SKM-1 treated with dmso at 0.1 percent for 144 hours (cell line): ENCODE results near the gene FAM13C.
A peak's percentile ranks its signal among the peaks of the same experiment; 100 is the strongest.

Experiments used
- DNase-seq: peaks from one replicate; lab custom pipeline; 2025; ENCODE audit not compliant: unreplicated experiment; lab: John Stamatoyannopoulos, UW

FAM13C gene

DNA sequence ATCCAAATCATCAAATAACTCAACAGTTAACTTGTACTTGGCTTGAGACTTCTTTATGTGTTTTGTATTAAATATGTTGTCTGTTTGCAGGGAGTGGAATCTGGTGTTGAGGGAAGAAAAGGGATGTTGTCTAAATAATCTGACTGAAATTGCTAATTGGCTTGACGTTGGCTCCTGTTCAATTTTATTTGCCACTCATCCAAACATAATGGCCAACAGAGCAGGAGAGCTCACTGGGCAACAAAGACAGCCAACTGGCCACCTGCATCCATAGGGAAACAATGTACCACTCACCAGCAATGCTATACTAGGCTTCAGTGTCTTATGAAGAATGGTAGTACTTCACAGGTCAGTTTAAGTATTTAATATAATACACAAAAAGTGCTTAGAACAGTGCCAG lies 80.5 kb downstream of the FAM13C start:
- DNase-seq, result no peak

DNA sequence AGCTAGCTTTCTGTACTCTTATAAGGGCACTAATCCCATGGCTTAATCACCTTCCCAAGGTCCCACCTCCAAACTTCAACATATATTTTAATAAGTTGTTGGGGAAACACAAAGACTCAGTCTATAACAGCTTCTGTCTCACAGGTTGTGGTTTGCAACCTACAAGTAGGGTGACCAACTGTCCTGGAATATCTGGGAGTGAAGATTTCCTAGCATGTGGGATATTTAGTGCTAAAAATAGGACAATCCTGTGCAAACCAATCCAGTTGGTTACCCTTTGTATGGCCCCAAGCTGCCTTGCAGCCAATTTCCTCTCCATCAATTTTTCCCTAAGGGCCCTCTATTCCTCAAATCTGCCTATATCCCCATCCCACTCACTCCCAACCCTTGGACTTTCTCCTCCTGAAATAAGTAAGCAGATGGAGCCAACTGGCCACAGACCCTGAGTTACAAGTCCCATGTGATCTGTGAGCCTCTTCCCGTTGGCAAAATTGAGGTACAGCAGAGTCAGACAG lies 82.3 kb downstream of the FAM13C start:
- no peak for DNase-seq

GRCh38 chr10:59279476-59279875 lies 82.9 kb downstream of the FAM13C start:
- DNase-seq, result no peak

DNA sequence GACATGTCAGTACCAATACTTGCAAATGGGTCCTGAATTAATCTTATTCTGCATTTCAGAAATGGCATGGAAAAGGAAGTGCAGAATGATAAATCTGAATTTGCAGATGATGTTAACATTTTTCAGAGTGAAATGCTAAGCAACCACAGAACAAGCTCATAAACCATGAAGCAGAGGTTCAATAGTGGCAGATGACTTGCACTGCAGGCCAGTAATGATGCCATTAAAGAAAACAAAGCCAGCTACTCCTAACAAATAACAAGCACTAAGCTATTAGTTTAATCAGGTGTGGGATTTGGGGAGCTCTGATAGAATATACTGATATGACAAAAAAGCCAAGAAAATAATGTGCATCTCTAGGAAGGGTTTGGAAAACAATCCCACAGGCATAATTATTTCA lies 85.4 kb downstream of the FAM13C start:
- no peak for DNase-seq

DNA sequence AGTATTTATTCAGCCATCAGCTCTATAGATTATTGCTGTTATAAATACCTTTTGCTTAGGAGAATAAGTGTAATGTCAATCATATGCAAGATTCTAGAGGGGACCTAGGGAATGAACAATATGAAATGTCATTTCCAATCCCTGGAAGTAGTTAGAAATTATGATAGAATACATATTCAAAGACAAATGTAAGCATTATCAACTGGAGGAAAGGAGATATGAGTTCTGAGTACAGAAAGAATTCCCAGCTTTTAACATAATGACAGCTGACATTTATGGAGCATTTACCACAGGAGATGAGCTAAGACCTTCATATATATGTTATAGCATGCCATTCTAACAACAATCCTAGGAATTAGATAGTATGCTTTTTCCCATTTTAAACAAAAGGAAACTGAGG lies 86.2 kb downstream of the FAM13C start:
- no peak for DNase-seq

GRCh38 chr10:59273445-59273844 lies 88.9 kb downstream of the FAM13C start:
- DNase-seq, result no peak

DNA sequence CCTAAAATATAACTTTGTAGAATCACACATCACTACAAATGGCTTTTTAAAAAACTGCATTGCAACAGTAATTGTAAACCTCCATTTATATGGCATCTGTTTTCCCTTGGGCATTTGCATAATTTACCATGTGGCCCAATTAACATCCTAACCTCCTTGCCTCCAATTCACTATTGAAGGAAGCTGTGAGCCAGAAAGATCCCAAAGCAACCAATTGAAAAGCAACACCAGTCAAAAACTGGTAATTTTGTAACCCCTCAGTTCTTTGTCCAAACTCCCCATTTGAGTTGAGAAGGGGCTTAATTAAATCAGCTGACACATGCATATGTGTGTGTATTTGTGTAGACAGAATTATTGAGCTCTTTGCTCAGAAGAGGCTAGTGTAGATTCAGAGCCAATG lies 90.3 kb downstream of the FAM13C start:
- DNase-seq, result no peak

GRCh38 chr10:59271160-59271559 lies 91.2 kb downstream of the FAM13C start:
- DNase-seq, result no peak

DNA sequence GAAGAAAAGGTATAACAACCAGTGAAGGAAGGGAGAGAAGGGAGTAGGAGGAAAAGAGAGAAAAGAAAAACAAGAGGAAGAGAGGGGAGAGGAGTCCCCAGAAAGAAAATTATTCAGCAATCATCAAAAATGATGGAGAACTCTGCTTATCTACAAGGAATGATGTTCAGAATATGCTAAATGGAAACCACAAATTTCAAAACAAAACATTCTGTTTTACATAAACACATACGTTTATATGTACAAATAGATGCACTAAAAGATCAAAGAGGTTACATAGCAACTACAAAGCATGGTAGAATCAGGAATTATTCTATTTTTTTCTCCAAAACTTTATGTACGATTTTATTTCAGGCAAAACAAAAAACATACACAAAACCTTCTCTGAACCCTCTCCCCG lies 91.9 kb downstream of the FAM13C start:
- DNase-seq, result no peak

DNA sequence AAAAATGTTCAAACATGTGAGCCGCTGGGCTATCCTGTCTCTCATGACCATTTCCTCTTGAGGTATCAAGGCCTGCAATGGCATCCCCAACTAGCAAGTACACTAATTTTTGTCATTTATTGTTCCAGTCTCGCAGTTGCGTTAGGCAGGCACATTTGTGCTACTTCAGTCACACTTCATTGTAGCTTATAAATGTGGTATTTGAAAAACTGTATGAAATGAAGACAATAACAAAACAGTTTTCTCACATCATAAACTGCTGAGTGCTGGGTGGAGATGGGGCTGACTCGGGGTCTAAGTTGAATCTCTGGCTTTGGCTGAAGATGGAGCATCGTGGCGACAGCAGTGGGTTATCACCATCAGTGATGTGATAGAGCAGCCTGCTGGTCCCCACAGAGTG lies 92.7 kb downstream of the FAM13C start:
- no peak for DNase-seq

DNA sequence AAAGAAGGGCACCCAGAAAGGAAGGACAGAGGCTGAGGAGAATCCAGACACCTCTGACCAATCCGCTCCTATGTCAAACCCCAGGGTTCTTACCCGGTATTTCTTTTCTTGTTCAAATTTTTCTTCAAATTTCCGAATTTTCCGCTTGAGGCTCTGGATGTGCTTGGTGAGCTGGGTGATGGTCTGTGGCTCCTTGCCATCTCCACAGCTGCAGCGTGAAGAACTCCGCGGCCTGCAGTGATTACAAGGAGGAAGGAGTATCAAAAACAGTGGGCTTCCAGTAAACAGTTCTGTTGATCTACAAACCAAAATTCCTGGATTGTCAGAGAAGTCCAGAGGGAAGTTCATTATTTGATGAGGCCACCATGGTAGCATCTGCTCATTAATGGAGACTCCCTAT lies 93.9 kb downstream of the FAM13C start:
- no peak for DNase-seq

DNA sequence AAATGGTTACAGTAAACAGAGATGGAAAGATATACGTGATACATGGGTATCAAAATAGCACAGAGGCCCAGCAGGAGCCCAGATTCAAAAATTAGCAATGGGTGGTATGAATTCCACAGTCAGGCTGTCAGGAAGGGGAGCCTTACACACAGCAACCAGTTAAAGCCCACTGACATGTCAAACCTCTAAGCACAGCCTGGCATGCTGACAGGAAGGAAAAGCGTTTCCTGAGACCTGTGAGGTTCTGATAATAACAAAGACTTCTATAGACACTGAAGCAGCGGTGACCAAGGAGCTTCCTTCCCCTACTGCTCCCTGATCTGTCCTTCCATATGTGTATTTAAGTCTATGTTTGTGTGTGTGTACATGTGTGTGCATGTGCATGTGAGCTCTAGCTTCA lies 96.0 kb downstream of the FAM13C start:
- no peak for DNase-seq

GRCh38 chr10:59265141-59265540 lies 97.2 kb downstream of the FAM13C start:
- DNase-seq, result no peak

- no peak for DNase-seq
These were observed 103.5 kb downstream of the FAM13C start for GRCh38 chr10:59258890-59259289.

GRCh38 chr10:59257224-59257623 lies 105.1 kb downstream of the FAM13C start:
- no peak for DNase-seq

GRCh38 chr10:59255463-59255862 lies 106.9 kb downstream of the FAM13C start:
- DNase-seq, result no peak

DNA sequence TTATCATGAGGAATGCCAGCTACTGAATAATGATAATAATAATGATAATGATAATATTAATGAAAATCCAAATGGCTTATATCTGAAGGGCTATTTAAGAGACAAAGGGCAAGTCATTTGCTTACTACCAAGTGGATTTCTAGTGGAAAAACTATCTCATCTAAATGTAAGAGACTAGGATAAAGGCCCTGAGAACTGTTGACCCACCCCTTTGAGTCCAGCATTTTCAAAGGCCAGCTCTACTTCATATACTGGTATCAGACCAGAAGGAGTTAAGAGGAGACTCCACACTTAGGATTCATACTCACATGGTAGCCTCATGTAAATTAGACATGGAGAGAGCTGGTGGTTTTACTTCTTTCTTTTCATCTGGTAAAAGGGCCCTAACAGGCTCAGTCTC lies 109.9 kb downstream of the FAM13C start:
- no peak for DNase-seq

DNA sequence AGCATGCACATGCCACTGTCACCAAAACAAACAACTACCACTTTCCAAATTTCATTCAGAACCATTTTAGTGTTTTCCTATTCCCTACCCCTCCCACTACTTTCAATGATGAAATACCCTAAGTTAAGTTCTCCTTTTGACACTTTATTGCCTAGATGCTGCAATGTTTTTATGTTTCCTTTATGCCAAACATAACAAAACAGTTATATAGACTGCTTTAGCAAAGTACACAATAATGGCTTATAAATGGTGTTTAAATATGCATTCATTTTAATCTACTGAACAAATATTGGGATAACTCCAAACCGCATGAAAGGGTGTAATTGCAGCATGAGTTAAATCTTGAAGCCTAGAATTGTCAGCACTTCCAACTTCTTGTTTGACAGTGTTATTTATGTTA lies 116.7 kb downstream of the FAM13C start:
- peak; percentile 6 for DNase-seq

DNA sequence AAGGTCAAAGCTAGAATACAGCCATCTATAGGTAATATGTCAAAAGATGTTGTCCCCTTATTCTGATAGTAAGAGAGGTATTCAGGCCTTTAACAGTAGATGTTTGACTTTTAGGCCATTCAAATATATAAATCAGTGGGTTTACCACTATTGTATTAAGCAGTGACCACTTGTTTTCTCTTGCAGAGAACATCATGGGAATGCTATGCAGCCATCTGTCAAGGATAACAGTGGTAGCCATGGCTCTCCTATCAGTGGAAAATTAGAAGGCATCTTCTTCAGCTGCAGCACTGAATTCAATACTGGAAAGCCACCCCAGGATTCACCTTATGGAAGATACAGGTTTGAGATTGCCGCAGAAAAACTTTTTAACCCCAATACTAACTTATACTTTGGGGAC lies 117.5 kb downstream of the FAM13C start:
- DNase-seq, result no peak

DNA sequence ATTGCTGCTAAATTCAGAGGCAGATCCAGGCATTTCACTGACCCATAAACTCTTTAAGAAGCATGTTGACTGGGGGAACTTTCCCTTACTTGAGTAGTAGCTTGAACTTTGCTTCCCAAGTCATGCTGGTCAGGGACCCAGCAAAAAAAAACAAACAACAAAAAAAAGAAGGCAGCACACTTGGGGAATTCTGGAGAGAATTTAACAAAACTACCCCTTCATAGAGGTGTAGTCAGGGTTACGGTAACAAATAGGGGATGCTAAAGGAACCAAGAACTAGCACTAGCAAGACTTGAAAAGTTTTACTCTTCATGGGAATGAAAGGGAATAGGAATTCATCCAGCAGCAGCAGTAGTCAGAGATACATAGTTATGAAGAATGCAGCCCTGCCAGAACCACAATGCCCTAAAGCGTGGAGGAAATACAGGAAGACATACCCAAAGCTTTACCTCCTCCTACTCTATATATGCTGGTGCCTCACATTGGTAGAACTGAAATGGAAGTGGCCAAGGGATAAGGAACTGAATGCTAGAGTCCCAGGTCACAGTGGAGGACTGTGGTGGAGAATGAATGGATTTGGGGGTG lies 118.6 kb downstream of the FAM13C start:
- DNase-seq, result no peak

GRCh38 chr10:59242991-59243390 lies 119.4 kb downstream of the FAM13C start:
- DNase-seq, result no peak

DNA sequence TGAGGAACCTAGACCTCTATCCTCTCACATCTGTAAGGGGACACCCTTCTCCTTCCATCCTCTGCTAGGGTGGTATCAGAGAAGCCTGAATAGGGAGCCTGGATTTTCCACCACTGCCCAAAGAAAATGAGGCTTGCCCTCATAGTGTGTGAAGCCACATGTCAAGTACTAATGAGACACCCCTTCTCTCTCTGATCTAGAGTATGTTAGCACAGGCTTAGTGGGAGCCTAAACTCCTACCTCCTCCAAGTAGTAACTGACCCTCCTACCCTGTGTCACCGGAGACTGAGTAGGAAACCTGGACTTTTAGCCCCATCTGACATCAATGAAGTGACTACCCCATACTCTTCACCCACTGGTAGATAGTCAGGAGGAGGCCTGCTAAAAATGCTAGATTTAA lies 120.3 kb downstream of the FAM13C start:
- DNase-seq, result no peak

- peak; percentile 43 for DNase-seq
These were observed 121.7 kb downstream of the FAM13C start for GRCh38 chr10:59240582-59241183.
